Measurements from ENCODE around the gene AUNIP.
A peak's percentile ranks its signal among the peaks of the same experiment; 100 is the strongest.

Gene AUNIP

GRCh38 chr1:25888426-25888987 lies 29.2 kb upstream of the AUNIP start:
- DNase-seq (ENCODE audit: low spot score) = no peak

DNA sequence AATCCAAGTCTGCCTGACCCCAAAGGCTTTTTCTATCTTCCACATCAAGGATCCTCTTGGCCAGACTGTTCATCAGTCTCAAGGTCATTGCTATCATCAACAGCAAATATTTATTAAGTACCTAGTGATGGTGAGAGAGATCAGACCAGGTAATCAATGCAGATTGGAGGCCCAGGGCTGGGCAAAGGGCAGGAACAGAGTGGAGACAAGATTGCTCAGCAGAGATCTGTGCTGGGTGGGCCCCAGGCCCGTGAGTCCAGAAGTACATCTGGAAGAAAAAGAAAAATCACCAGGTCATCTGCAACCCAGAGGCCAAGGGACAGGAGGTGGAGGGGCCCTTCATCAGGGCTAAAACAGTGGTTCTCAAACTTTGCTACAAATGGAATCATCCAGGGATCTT lies 26.3 kb upstream of the AUNIP start:
- no peak for DNase-seq (ENCODE audit: low spot score)

DNA sequence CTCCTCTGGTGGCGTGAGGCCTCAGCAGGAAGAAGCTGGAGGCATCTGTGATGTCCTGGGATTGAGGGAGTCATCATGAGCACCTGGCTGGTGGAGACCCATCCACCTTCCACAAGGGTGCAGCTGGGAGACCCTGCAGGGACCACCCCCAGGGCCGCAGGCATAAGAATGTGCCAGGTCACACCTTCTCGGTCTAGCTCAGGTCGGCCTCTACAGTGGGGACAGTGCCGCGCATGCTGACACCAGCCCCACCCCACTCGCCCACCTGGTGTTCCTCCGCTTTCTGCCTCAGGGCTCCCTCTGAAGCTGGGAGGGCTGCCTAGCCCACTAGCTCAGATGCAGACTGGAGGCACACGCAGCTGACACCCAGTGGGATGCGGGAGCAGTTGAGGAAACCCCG lies 22.0 kb upstream of the AUNIP start:
- DNase-seq (ENCODE audit: low spot score) = no peak

GRCh38 chr1:25880518-25880917 lies 21.3 kb upstream of the AUNIP start:
- no peak for DNase-seq (ENCODE audit: low spot score)

- DNase-seq (ENCODE audit: low spot score) = no peak
Observed at GRCh38 chr1:25879675-25880074, 20.4 kb upstream of the AUNIP start.

- no peak for DNase-seq (ENCODE audit: low spot score)
Observed at GRCh38 chr1:25878690-25879089, 19.4 kb upstream of the AUNIP start.

- no peak for DNase-seq (ENCODE audit: low spot score)
Observed at GRCh38 chr1:25877155-25877554, 17.9 kb upstream of the AUNIP start.

GRCh38 chr1:25876693-25877077 lies 17.4 kb upstream of the AUNIP start:
- DNase-seq (ENCODE audit: low spot score) = no peak

- DNase-seq (ENCODE audit: low spot score) = no peak
Observed at GRCh38 chr1:25875856-25876692, 16.8 kb upstream of the AUNIP start.

DNA sequence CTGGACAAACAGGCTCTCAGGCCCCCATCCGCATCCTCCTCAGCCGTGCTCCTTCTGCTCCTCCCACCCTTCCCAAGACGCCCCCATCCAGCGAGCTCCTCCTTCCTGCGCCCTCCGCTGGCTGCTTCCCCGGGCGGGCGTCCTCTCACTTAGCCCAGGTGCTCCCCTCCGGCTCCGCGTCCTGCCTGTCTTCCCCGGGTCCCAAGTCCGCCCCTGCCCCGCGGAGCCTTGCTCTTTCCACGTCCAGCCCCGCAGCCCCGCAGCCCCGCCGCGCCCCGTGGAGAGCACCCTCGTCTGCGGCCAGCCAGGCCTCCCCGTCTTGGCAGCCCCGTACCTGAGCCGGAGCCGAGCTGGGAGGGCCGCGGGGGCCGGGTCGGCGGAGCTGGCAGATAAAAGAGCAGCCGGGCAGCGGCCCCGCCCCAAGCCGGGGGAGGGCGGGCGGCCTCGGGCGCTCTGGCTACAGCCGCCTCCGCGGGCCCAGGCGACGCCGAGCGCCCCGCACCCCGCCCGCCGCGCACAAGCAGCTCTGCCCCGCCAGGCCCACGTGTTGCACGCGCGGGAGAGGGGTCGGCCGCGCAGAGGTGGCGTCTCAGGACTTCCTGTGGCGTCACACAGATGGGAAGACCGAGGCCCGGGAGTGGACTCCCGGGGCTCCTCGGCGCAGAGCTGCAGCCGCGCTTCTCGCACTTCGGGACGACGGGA lies 16.0 kb upstream of the AUNIP start, which contains the start of gene PAQR7:
Gene PAQR7 (minus strand): TSS at position 555 of the 702 bp plus-strand sequence. CDS start 11,869 bp downstream, outside the sequence.
- peak; percentile 62 for DNase-seq (ENCODE audit: low spot score)

DNA sequence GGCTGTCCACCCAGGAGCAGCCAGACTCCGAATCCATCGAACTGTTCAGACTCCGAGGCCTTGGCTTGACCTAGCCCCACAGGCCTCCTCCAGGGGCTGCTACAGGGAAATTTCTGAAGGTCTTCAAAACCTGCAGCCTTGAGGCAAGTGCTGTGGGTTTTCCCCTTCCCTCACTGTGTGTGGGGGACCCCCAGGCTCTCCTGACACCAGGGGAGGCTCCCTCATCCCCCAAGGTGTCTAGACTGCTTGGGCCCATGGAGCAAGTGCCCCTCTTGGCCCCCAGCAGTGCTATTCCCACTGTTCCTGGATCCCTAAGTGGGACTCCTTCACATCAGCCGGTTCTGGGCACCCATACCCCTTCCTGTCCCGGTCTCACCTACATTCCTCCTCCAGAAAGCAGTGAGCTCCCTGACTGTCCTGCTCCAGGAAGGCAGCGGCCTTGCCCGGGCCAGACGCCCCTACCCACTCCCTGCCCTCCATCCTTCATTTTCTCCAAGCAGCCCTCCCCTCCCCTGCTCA lies 15.4 kb upstream of the AUNIP start:
- no peak for DNase-seq (ENCODE audit: low spot score)

GRCh38 chr1:25874209-25874608 lies 15.0 kb upstream of the AUNIP start:
- DNase-seq (ENCODE audit: low spot score) = no peak

DNA sequence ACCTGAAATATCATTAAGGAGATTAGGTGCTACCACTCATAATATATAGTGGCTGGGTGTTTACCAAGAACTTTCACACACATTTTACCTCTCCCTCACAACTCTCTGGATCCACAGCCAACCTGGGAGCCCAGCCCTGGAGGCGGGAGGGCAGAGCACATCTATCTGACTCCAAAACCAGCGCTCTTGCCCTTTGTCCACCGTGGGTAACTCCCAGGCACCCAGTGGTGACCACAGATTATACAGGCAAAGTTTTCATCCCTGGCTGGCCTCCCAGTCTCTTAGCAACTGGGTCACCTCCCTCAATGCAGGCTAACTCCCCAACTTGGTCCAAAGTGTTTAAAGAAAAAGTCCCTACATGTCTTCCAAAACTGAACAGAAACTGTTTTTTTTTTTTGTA lies 13.9 kb upstream of the AUNIP start:
- no peak for DNase-seq (ENCODE audit: low spot score)

- DNase-seq (ENCODE audit: low spot score) = no peak
Observed at GRCh38 chr1:25872713-25873112, 13.5 kb upstream of the AUNIP start.

DNA sequence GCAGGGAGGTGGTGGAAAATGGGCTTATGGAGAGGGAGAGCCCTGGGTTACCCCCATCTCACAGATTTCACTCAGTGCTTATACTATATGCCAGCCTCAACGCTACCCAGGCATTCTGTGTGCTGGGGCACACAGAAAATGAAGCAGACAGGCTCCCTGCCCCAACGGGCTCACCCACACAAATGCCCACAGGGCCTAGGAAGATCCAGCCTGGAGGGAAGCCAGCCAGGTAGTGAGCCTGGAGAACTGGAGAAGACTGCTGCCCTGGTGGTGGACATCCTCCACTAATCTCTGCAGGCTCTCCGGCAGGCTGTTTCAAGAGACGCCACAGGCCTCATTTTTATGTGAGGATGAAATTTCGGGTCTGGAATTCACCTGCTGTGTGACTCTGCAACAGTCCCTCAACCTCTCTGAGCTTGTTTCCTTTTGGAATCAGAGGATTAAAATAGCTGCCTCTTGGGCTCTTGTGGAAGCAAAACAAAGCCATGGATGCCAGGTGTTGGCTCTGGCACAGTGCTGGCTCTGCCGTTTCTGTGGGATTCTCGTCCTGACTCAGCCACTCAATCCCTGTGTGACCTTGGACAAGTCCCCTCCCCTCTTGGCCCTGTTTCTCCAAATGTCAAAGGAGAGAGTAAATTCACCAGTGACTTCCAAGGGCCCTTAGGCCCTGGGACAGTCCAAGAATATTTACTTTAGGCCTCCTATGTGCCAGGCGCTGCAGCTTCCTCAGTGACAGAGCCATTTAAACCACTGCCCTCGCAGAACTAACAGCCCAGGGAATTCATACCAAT lies 12.6 kb upstream of the AUNIP start:
- DNase-seq (ENCODE audit: low spot score) = no peak

GRCh38 chr1:25871086-25871703 lies 11.9 kb upstream of the AUNIP start:
- no peak for DNase-seq (ENCODE audit: low spot score)

GRCh38 chr1:25870614-25871013 lies 11.4 kb upstream of the AUNIP start:
- DNase-seq (ENCODE audit: low spot score) = no peak

- DNase-seq (ENCODE audit: low spot score) = no peak
Observed at GRCh38 chr1:25869909-25870606, 10.8 kb upstream of the AUNIP start.

- no peak for DNase-seq (ENCODE audit: low spot score)
Observed at GRCh38 chr1:25867210-25867991, 8.1 kb upstream of the AUNIP start.

- DNase-seq (ENCODE audit: low spot score) = no peak
Observed at GRCh38 chr1:25866288-25866687, 7.0 kb upstream of the AUNIP start.
